Fibroblast of skin of left quadriceps (primary cell): ENCODE results near the gene USP7.
"Not testable (repeated sequence)": the region's sequence is repeated elsewhere in the genome, so short reads cannot be mapped to it uniquely, and the experiment has no call there.

Source experiments
- DNase-seq, 2 experiments: peaks; one replicate each; pipeline ENCODE4 v3.0.0-alpha.2; 2013; ENCODE audit warnings: low read depth in 2 of 2

USP7 gene

GRCh38 chr16:8878523-8878911 is 85.2 kb downstream of the USP7 start:
- DNase-seq = peak; percentile 83 to 85

GRCh38 chr16:8877894-8878522 is 85.7 kb downstream of the USP7 start:
- no peak for DNase-seq

GRCh38 chr16:8875317-8875716 is 88.4 kb downstream of the USP7 start:
- DNase-seq = not testable (repeated sequence)

GRCh38 chr16:8874388-8874787 is 89.3 kb downstream of the USP7 start:
- peak; percentile 29 to 33 for DNase-seq

- DNase-seq = not testable (repeated sequence)
These were observed 89.9 kb downstream of the USP7 start for GRCh38 chr16:8873866-8874195.

GRCh38 chr16:8872967-8873865 is 90.5 kb downstream of the USP7 start:
- DNase-seq = no peak

- no peak for DNase-seq
These were observed 91.6 kb downstream of the USP7 start for GRCh38 chr16:8872071-8872470.

- DNase-seq = not testable (repeated sequence)
These were observed 93.8 kb downstream of the USP7 start for GRCh38 chr16:8869988-8870241.

- no peak for DNase-seq
These were observed 94.3 kb downstream of the USP7 start for GRCh38 chr16:8869212-8869987.

- DNase-seq = peak; percentile 75 to 79
These were observed 95.1 kb downstream of the USP7 start, which contains the start of gene CARHSP1 for GRCh38 chr16:8868416-8869211. CARHSP1 (minus strand) TSS chr16:8869006; CDS start chr16:8859328, 9,678 bp downstream.

- DNase-seq = no peak
These were observed 95.7 kb downstream of the USP7 start for GRCh38 chr16:8867932-8868415.

GRCh38 chr16:8867216-8867931 is 96.3 kb downstream of the USP7 start:
- DNase-seq = no peak

GRCh38 chr16:8866884-8867215 is 96.9 kb downstream of the USP7 start:
- no peak for DNase-seq

- DNase-seq = no peak
These were observed 97.4 kb downstream of the USP7 start for GRCh38 chr16:8866118-8866883.

- DNase-seq = no peak
These were observed 98.4 kb downstream of the USP7 start for GRCh38 chr16:8865145-8865882.

GRCh38 chr16:8864480-8865110 is 99.1 kb downstream of the USP7 start:
- no peak for DNase-seq

GRCh38 chr16:8863594-8864424 is 99.9 kb downstream of the USP7 start:
- DNase-seq = no peak
